MM.1S (cell line): ENCODE data around the gene SPAG7.

ENCODE experiments used
- CTCF ChIP-seq: fragments of 300-600 bp; sonication (generic); IDR thresholded peaks from 2 replicates; pipeline ENCODE4 v1.5.1; 2016; ENCODE audit warnings: antibody characterized with exemption, low read length, mixed read lengths
- EZH2 ChIP-seq: fragments of 300-600 bp; sonication (generic); optimal IDR thresholded peaks from 2 replicates; pipeline ENCODE3; 2017; ENCODE audit warnings: low read depth, mild to moderate bottlenecking, antibody characterized with exemption, low read length, mixed read lengths
- EZH2phosphoT487 ChIP-seq: fragments of 300-600 bp; sonication (generic); IDR thresholded peaks from 2 replicates; pipeline ENCODE4 v1.6.1; 2018; ENCODE audit warnings: antibody characterized with exemption, low read length

GRCh38 chr17:4945944-4946280 lies 21.7 kb downstream of the SPAG7 start:
- TF ChIP-seq EZH2: no peak
- TF ChIP-seq CTCF: no peak
- no peak for TF ChIP-seq EZH2phosphoT487
